Activated CD8-positive, alpha-beta memory T cell treated with anti-CD3 and anti-CD28 coated beads, Interleukin-2, amount 50 U/mL, for 24 hours (primary cell): Measurements from ENCODE around the gene GNPAT.

ENCODE experiments used
- DNase-seq: peaks from one replicate; pipeline ENCODE4 v3.0.0-alpha.2; 2020; ENCODE audit errors: extremely low read depth

The GNPAT gene

GRCh38 chr1:231213831-231214573 is 27.0 kb upstream of the GNPAT start:
- no peak for DNase-seq

- DNase-seq = no peak
Observed at GRCh38 chr1:231214918-231215680, 25.9 kb upstream of the GNPAT start.

GRCh38 chr1:231215681-231216385 is 25.2 kb upstream of the GNPAT start:
- DNase-seq = no peak

- no peak for DNase-seq
Observed at GRCh38 chr1:231216498-231216897, 24.5 kb upstream of the GNPAT start.

GRCh38 chr1:231217056-231217455 is 24.0 kb upstream of the GNPAT start:
- no peak for DNase-seq

GRCh38 chr1:231218078-231218477 is 22.9 kb upstream of the GNPAT start:
- no peak for DNase-seq

- no peak for DNase-seq
Observed at GRCh38 chr1:231219422-231220401, 21.3 kb upstream of the GNPAT start.

GRCh38 chr1:231220801-231221200 is 20.2 kb upstream of the GNPAT start:
- no peak for DNase-seq

GRCh38 chr1:231226156-231226555 is 14.9 kb upstream of the GNPAT start:
- no peak for DNase-seq

- no peak for DNase-seq
Observed at GRCh38 chr1:231231511-231231910, 9.5 kb upstream of the GNPAT start.

- no peak for DNase-seq
Observed at GRCh38 chr1:231232870-231233734, 7.9 kb upstream of the GNPAT start.

GRCh38 chr1:231233735-231234417 is 7.1 kb upstream of the GNPAT start:
- no peak for DNase-seq

- no peak for DNase-seq
Observed at GRCh38 chr1:231234506-231234905, 6.5 kb upstream of the GNPAT start.

- DNase-seq = no peak
Observed at GRCh38 chr1:231235526-231236207, 5.3 kb upstream of the GNPAT start.

GRCh38 chr1:231236208-231236591 is 4.8 kb upstream of the GNPAT start:
- DNase-seq = no peak

- DNase-seq = no peak
Observed at GRCh38 chr1:231236938-231237337, 4.1 kb upstream of the GNPAT start.

- no peak for DNase-seq
Observed at GRCh38 chr1:231238298-231238697, 2.7 kb upstream of the GNPAT start.

- no peak for DNase-seq
Observed at GRCh38 chr1:231240531-231240882, 505 bp upstream of the GNPAT start.

GRCh38 chr1:231241750-231242149 is 738 bp downstream of the GNPAT start:
- DNase-seq = no peak
